Measurements from ENCODE around the gene SMIM24. TPM values are rescaled to one million over a fixed set of nuclear protein-coding genes. Genes with fewer than 3 reads are reported as not detected.

SMIM24 gene
- total RNA-seq, 1 experiment from 2014 or later, result 1.9 TPM

DNA sequence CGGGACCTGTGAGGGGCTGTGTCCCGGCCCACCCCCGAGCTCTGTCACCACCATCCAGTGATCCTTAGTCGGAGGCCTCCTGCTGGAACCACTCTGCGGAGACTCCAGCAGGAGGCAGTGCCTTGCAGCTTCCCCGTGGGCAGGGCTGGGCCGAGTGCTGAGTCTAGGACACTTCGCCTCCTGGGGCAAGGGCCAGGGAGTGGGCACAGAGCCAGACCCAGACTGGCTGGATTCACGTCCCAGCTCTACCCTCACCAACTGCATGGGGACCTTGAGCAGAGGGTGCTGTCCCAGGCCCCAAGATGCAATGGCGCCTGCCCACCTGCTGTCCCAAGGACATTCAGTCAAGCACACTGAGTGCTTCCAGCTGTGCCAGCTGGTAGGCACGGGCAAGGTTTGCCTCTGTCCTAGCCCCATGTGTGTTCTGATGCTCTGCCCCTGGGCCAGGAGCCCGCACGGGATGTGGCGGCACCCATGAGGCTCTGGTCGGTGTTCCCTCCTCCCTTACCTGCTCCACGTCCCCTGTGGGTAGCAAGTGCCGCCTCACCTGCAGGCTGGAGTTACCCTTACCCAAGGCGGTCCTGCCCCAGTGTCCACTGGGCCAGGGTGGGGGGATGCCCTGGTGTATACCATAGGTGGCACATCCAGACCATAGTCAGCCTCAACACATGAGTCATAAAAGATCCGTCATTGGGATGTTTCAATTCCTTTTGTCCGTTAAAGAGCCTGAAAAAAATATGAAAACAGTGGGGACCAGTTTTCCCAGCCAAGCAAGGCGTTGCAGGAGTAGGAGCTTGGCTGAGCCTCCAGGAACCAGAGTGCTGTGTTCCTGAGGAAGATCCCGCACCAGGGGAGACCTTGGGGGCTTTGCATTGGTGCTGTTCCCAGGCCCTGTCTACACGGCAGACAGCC is 33.2 kb upstream of the SMIM24 start:
- Histone ChIP-seq H3K23ac (ENCODE audit: insufficient read length, low read depth, low read length) (no peak overlapping the region), H2BK120ac (ENCODE audit: low read depth, low read length, poor library complexity, severe bottlenecking) (no peak overlapping the region), H2BK20ac (ENCODE audit: low read depth, low read length, poor library complexity, severe bottlenecking) (no peak overlapping the region), H2BK5ac (ENCODE audit: insufficient read length, low read length) (no peak overlapping the region), H4K20me1 (ENCODE audit: control insufficient read depth, insufficient read depth, insufficient read length) (no peaks in the 10 kb centered on the region), H2AFZ (ENCODE audit: low read length) (no peak overlapping the region), H3K27ac (ENCODE audit: insufficient read length, low read depth, low read length) (no peak overlapping the region), H2AK5ac (ENCODE audit: insufficient read length, low read length) (no peak overlapping the region), H3K79me2 (ENCODE audit: insufficient read depth, low read length) (peaks cover 3% of the 10 kb centered on the region; the same call in 1 of the 2 replicates), H3K56ac (ENCODE audit: insufficient read length, low read depth, low read length) (no peak overlapping the region), H3K79me1 (ENCODE audit: insufficient read depth, low read depth, low read length, poor library complexity, severe bottlenecking) (no peaks in the 10 kb centered on the region), H3K9ac (ENCODE audit: extremely low read depth, insufficient read length, low read length) (no peak overlapping the region), H3K23me2 (ENCODE audit: insufficient read length, low read depth, low read length, poor library complexity, severe bottlenecking) (no peaks in the 10 kb centered on the region), H4K91ac (ENCODE audit: insufficient read length, low read depth, low read length) (no peak overlapping the region), H3K18ac (ENCODE audit: insufficient read length, low read depth, low read length) (no peak overlapping the region), H3K4me2 (ENCODE audit: insufficient read depth, insufficient read length, low read length) (no peak overlapping the region), H3K9me3 (ENCODE audit: control insufficient read depth, low read depth, low read length) (no peaks in the 10 kb centered on the region), H4K8ac (replicated peaks; ENCODE audit: insufficient read length, low read depth, low read length) (no peak overlapping the region), H3K27me3 (ENCODE audit: insufficient read depth, low read length) (no peaks in the 10 kb centered on the region), H3K14ac (ENCODE audit: insufficient read depth, low read length) (no peak overlapping the region), H3K4ac (ENCODE audit: low read depth, low read length) (no peak overlapping the region), H2BK12ac (ENCODE audit: insufficient read length, low read depth, low read length) (no peak overlapping the region), H2BK15ac (ENCODE audit: low read depth, low read length) (no peak overlapping the region), H3T11ph (ENCODE audit: low read length) (no peak overlapping the region), H3K4me1 (ENCODE audit: insufficient read depth, low read length) (peaks cover 2% of the 10 kb centered on the region; the same call in 1 of the 2 replicates), H4K5ac (ENCODE audit: insufficient read length, low read depth, low read length) (no peak overlapping the region)
- peak overlapping the region in 2 of 3 experiments; percentile 36 to 57; a peak in 1 of 7 replicates for H3K27ac Mint-ChIP-seq
- WGBS (ENCODE audit: extremely low coverage, insufficient read length, low lambda C conversion rate), result no CpG with 5 or more reads among the region's 23 CpGs
- H3K4me1 Mint-ChIP-seq, result peaks cover 15 to 35% of the 10 kb centered on the region in 2 experiments
- TF ChIP-seq, protein P1, sequence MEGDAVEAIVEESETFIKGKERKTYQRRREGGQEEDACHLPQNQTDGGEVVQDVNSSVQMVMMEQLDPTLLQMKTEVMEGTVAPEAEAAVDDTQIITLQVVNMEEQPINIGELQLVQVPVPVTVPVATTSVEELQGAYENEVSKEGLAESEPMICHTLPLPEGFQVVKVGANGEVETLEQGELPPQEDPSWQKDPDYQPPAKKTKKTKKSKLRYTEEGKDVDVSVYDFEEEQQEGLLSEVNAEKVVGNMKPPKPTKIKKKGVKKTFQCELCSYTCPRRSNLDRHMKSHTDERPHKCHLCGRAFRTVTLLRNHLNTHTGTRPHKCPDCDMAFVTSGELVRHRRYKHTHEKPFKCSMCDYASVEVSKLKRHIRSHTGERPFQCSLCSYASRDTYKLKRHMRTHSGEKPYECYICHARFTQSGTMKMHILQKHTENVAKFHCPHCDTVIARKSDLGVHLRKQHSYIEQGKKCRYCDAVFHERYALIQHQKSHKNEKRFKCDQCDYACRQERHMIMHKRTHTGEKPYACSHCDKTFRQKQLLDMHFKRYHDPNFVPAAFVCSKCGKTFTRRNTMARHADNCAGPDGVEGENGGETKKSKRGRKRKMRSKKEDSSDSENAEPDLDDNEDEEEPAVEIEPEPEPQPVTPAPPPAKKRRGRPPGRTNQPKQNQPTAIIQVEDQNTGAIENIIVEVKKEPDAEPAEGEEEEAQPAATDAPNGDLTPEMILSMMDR (conservative IDR thresholded peaks at IDR 0.05), result no peak
- H3K9me3 Mint-ChIP-seq, result no peaks in the 10 kb centered on the region
- H3K4me3 Mint-ChIP-seq, result no peak overlapping the region
- no peak for DNase-seq
- no peaks in the 10 kb centered on the region; the same call in 1 of the 2 replicates for H3K27me3 Mint-ChIP-seq (ENCODE audit: low read depth)
- H3K36me3 Mint-ChIP-seq (ENCODE audit: insufficient read depth in 1 of 3, low read depth in 3 of 3), result peaks cover 7 to 31% (median 17%) of the 10 kb centered on the region in 3 experiments; a peak in 6 of 7 replicates

Measured in H9 (cell line).